Trophoblast cell (in vitro differentiated cells and primary cell): ENCODE data around the gene CLEC4G.

Experiments
- DNase-seq, 2 donors: peaks; one replicate each; pipeline ENCODE4 v3.0.0-alpha.2; 2016
- H2AFZ ChIP-seq: 2 replicates; pipeline ENCODE4 v1.6.1; 2013; ENCODE audit warnings: low read length, moderate library complexity, mild to moderate bottlenecking; ENCODE audit not compliant: insufficient read depth, poor library complexity
- H2AK5ac ChIP-seq: 2 replicates; pipeline ENCODE4 v1.6.1; 2013; ENCODE audit warnings: mild to moderate bottlenecking, low read length
- H2BK120ac ChIP-seq: 2 replicates; pipeline ENCODE4 v1.6.1; 2013; ENCODE audit warnings: low read length, mild to moderate bottlenecking, moderate library complexity; ENCODE audit not compliant: insufficient read depth, poor library complexity
- H2BK12ac ChIP-seq: 2 replicates; pipeline ENCODE4 v1.6.1; 2013; ENCODE audit warnings: mild to moderate bottlenecking, low read length, moderate library complexity
- H2BK5ac ChIP-seq: 2 replicates; pipeline ENCODE4 v1.6.1; 2013; ENCODE audit warnings: low read length, low read depth, moderate library complexity, mild to moderate bottlenecking; ENCODE audit not compliant: poor library complexity
- H3K14ac ChIP-seq: 2 replicates; pipeline ENCODE4 v1.6.1; 2013; ENCODE audit warnings: mild to moderate bottlenecking, low read length
- H3K18ac ChIP-seq: 2 replicates; pipeline ENCODE4 v1.6.1; 2013; ENCODE audit warnings: mild to moderate bottlenecking, low read length
- H3K23ac ChIP-seq: 2 replicates; pipeline ENCODE4 v1.6.1; 2013; ENCODE audit warnings: low read length
- H3K27ac ChIP-seq: 2 replicates; pipeline ENCODE4 v1.5.1; 2013; ENCODE audit warnings: low read depth, mild to moderate bottlenecking, inconsistent platforms, low read length, moderate library complexity
- H3K27me3 ChIP-seq: 2 replicates; pipeline ENCODE4 v1.6.1; 2013; ENCODE audit warnings: inconsistent platforms, mild to moderate bottlenecking, low read length, moderate library complexity; ENCODE audit not compliant: insufficient read depth
- H3K36me3 ChIP-seq, 2 experiments: 1 replicate in 1 of 2; 2 replicates in 1 of 2; pipeline ENCODE4 v1.6.1; 2013; ENCODE audit warnings: low read length in 2 of 2, mild to moderate bottlenecking in 2 of 2, moderate library complexity in 1 of 2; ENCODE audit not compliant: insufficient read depth in 2 of 2, control insufficient read depth in 1 of 2
- H3K4ac ChIP-seq: 2 replicates; pipeline ENCODE4 v1.6.1; 2013; ENCODE audit warnings: low read depth, mild to moderate bottlenecking, low read length, moderate library complexity
- H3K4me1 ChIP-seq, 2 experiments: 1 replicate in 1 of 2; 2 replicates in 1 of 2; pipeline ENCODE4 v1.6.1; 2013; ENCODE audit warnings: low read length in 2 of 2, mild to moderate bottlenecking in 2 of 2, moderate library complexity in 1 of 2; ENCODE audit not compliant: insufficient read depth in 2 of 2, control insufficient read depth in 1 of 2
- H3K4me2 ChIP-seq: 2 replicates; pipeline ENCODE4 v1.6.1; 2013; ENCODE audit warnings: inconsistent platforms, mild to moderate bottlenecking, low read length, moderate library complexity
- H3K4me3 ChIP-seq: 2 replicates; pipeline ENCODE4 v1.5.1; 2013; ENCODE audit warnings: mild to moderate bottlenecking, low read depth, low read length, inconsistent platforms
- H3K79me1 ChIP-seq: one replicate; pipeline ENCODE4 v1.6.1; 2013; ENCODE audit warnings: low read length
- H3K79me2 ChIP-seq: 2 replicates; pipeline ENCODE4 v1.6.1; 2013; ENCODE audit warnings: low read length, mild to moderate bottlenecking; ENCODE audit not compliant: control insufficient read depth, insufficient read depth, poor library complexity
- H3K9ac ChIP-seq: 2 replicates; pipeline ENCODE4 v1.6.1; 2013; ENCODE audit warnings: mild to moderate bottlenecking, low read length
- H3K9me3 ChIP-seq: 2 replicates; pipeline ENCODE4 v1.6.1; 2013; ENCODE audit warnings: low read depth, mild to moderate bottlenecking, control low read depth, inconsistent platforms, low read length; ENCODE audit not compliant: insufficient read depth
- H4K12ac ChIP-seq: 2 replicates; pipeline ENCODE4 v1.6.1; 2013; ENCODE audit warnings: low read depth, mild to moderate bottlenecking, low read length, moderate library complexity
- H4K8ac ChIP-seq: 2 replicates; pipeline ENCODE4 v1.6.1; 2013; ENCODE audit warnings: low read depth, mild to moderate bottlenecking, low read length, moderate library complexity
- H4K91ac ChIP-seq: one replicate; pipeline ENCODE4 v1.6.1; 2013; ENCODE audit warnings: low read depth, mild to moderate bottlenecking, low read length, moderate library complexity
- WGBS: extraction: QIAGEN DNeasy Blood & Tissue Kit; methylation state at CpG from one replicate; pipeline ENCODE4 v1.1.7; 2013; ENCODE audit warnings: missing lambda C conversion rate; ENCODE audit not compliant: insufficient read length, insufficient coverage; ENCODE audit errors: extremely low coverage; 5-methylcytosine and 5-hydroxymethylcytosine counted together

The CLEC4G gene

DNA sequence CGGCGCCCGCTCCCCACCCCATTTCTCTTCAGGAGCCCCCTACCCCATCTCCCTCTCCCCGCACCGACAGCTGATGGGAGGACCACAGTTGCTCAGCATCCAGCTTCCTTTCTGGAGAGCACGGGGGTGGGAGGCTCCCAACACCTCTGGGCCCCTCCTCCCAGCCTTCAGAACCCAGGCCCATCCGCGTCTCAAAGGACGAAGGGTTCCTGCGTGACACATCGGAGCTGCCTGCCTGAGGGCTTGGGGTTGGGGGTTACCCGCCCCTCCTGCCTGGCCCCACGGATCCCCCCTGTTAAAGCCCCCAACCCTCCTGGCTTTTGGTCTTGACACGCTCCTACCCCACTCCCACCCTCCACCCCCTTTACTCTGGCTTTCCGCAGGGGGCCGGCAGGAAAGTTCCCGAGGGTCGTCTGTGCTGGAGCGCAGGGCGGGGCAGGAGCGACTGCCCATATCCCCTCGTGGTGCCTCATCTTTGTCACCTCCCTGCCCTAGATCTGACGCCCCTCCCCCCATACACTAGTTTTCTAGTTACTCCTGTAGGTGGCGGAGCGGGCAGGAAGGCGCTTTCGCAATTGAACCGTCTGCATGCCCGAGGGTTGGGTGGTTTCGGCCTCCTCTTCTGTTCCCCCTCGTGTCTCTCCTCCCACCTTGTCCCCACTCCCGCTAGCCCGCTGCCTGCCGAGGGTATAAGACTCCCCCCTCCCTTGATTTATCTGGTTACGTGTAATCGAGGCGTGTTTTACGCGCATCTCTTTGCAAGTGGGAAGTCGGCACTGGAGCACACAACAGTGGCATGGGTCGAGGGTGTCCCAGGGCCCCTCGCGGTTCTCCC is 50.4 kb downstream of the CLEC4G start:
- Histone ChIP-seq H3K14ac (peak overlapping the region; percentile 95), H3K4me2 (peak overlapping the region; percentile 88), H3K9ac (peak overlapping the region; percentile 83), H2AK5ac (peak overlapping the region; percentile 2), H2BK120ac (peak overlapping the region; percentile 20), H3K79me1 (peaks cover 5% of the 10 kb centered on the region), H3K9me3 (peaks cover 8% of the 10 kb centered on the region), H4K12ac (peak overlapping the region; percentile 84), H2BK5ac (no peak overlapping the region), H3K4ac (peak overlapping the region; percentile 91), H3K36me3 (peaks cover 14 to 17% of the 10 kb centered on the region in 2 experiments), H3K27ac (no peak overlapping the region), H3K4me1 (peaks cover 11 to 17% of the 10 kb centered on the region in 2 experiments), H3K4me3 (peak overlapping the region; percentile 94), H4K8ac (no peak overlapping the region), H3K27me3 (no peaks in the 10 kb centered on the region), H2AFZ (no peak overlapping the region), H3K79me2 (peaks cover 4% of the 10 kb centered on the region), H3K18ac (peak overlapping the region; percentile 30), H4K91ac (peak overlapping the region; percentile 53), H2BK12ac (no peak overlapping the region), H3K23ac (no peak overlapping the region)
- no CpG with 5 or more reads among the region's 43 CpGs for WGBS
- peak; percentile 67 to 81 for DNase-seq

GRCh38 chr19:7680606-7681339 is 51.1 kb downstream of the CLEC4G start, which contains the start of gene TRAPPC5:
Gene TRAPPC5 (plus strand): TSS chr19:7680833. CDS start chr19:7682254, 1,421 bp downstream.
- Histone ChIP-seq H3K79me1 (peaks cover 5% of the 10 kb centered on the region), H3K4me2 (peak within 1 kb of the TSS; percentile 88), H2BK120ac (peak within 1 kb of the TSS; percentile 20), H3K9me3 (peaks cover 8% of the 10 kb centered on the region), H3K36me3 (peaks cover 14 to 17% of the 10 kb centered on the region in 2 experiments), H3K4me1 (peaks cover 7 to 16% of the 10 kb centered on the region in 2 experiments), H3K79me2 (peaks cover 4% of the 10 kb centered on the region), H3K27me3 (no peaks in the 10 kb centered on the region), H3K14ac (peak within 1 kb of the TSS; percentile 95), H3K4ac (peak within 1 kb of the TSS; percentile 91), H2AK5ac (peak within 1 kb of the TSS; percentile 2), H3K9ac (peak within 1 kb of the TSS; percentile 83), H3K18ac (peak within 1 kb of the TSS; percentile 30), H2AFZ (peak within 1 kb of the TSS; percentile 93), H2BK12ac (no peak within 1 kb of the TSS), H3K4me3 (peak within 1 kb of the TSS; percentile 94), H4K12ac (peak within 1 kb of the TSS; percentile 95), H4K8ac (peak within 1 kb of the TSS; percentile 94), H4K91ac (peak within 1 kb of the TSS; percentile 56), H2BK5ac (peak within 1 kb of the TSS; percentile 70), H3K27ac (peak within 1 kb of the TSS; percentile 9), H3K23ac (no peak within 1 kb of the TSS)
- WGBS, result no CpG with 5 or more reads among the region's 79 CpGs
- DNase-seq, result peak; percentile 81 to 92

DNA sequence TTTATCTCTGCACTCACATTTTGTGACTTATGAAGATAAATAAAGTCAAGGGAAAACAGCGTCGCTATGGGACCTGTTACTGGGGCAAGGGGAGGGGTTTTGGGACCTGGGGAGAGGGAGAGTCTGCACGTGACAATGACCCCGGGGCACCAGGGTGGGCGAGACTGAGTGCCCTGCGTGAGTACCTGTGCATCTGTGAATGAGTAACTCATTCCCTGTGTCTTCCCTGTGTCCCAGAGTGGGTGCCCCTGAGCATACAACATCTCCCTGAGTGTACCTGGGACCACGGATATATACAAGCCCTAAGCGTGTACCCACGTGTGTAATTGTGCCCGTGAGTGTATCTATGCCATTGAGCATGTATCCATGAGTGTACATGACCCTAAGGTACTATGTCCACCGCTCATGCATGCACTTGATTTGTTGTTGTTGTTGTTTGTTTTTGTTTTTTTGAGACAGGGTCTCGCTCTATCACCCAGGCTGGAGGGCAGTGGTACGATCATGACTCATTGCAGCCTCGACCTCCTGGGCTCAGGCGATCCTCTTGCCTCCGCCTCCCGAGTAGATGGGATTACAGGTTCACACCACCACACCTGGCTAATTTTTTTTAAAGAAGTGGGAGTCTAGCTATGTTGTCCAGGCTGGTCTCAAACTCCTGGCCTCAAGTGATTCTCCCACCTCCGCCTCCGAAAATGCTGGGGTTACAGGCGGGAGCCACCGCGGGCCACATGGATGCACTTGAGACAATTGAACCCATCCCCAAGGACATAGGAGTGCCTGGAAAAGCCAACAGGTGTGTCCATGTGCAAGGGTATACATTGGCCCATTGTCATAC is 51.9 kb downstream of the CLEC4G start:
- H2AK5ac ChIP-seq, result no peak overlapping the region
- no CpG with 5 or more reads among the region's 22 CpGs for WGBS
- peak overlapping the region; percentile 94 for H4K8ac ChIP-seq
- no peak overlapping the region for H3K27ac ChIP-seq
- peak overlapping the region; percentile 95 for H4K12ac ChIP-seq
- no peak overlapping the region for H3K4ac ChIP-seq
- H3K4me1 ChIP-seq, result peaks cover 2 to 11% of the 10 kb centered on the region in 2 experiments
- H3K18ac ChIP-seq, result no peak overlapping the region
- no peak overlapping the region for H3K23ac ChIP-seq
- H4K91ac ChIP-seq, result peak overlapping the region; percentile 56
- peaks cover 8% of the 10 kb centered on the region for H3K9me3 ChIP-seq
- peak overlapping the region; percentile 93 for H2AFZ ChIP-seq
- no peak overlapping the region for H2BK120ac ChIP-seq
- H3K79me2 ChIP-seq, result peaks cover 4% of the 10 kb centered on the region
- DNase-seq, result no peak
- peak overlapping the region; percentile 67 for H3K4me2 ChIP-seq
- H3K4me3 ChIP-seq, result no peak overlapping the region
- H2BK5ac ChIP-seq, result no peak overlapping the region
- no peak overlapping the region for H3K9ac ChIP-seq
- H3K27me3 ChIP-seq, result no peaks in the 10 kb centered on the region
- H3K14ac ChIP-seq, result no peak overlapping the region
- peaks cover 14 to 17% of the 10 kb centered on the region in 2 experiments for H3K36me3 ChIP-seq
- H3K79me1 ChIP-seq, result peaks cover 4% of the 10 kb centered on the region
- H2BK12ac ChIP-seq, result no peak overlapping the region
